ENCODE measurements around the gene ME3. TPM values are rescaled to one million over a fixed set of nuclear protein-coding genes. Genes with fewer than 3 reads are reported as not detected.

ME3 gene
- total RNA-seq, 1 donor from 2014 or later: 34.2 TPM

- intact Hi-C loops (cut with DNase I): no loop called here
- Histone ChIP-seq H3K27me3 (no peaks in the 10 kb centered on the region), H3K27ac (no peak overlapping the region), H3K9me3 (no peaks in the 10 kb centered on the region), H3K4me1 (no peaks in the 10 kb centered on the region), H3K4me3 (no peak overlapping the region), H3K36me3 (peaks cover 14 to 20% of the 10 kb centered on the region in 2 donors)
- no peak for DNase-seq (ENCODE audit: low spot score in 2 of 2)
- TF ChIP-seq CTCF (IDR thresholded peaks at IDR 0.05): no peak
Measured at GRCh38 chr11:86447763-86448480, 224.5 kb downstream of the ME3 start.

- Histone ChIP-seq H3K36me3 (peaks cover 14 to 20% of the 10 kb centered on the region in 2 donors), H3K27me3 (no peaks in the 10 kb centered on the region), H3K4me1 (no peaks in the 10 kb centered on the region), H3K27ac (no peak overlapping the region), H3K9me3 (no peaks in the 10 kb centered on the region), H3K4me3 (no peak overlapping the region)
- intact Hi-C loops (cut with DNase I): no loop called here
- no peak for TF ChIP-seq CTCF (IDR thresholded peaks at IDR 0.05)
- no peak for DNase-seq (ENCODE audit: low spot score in 2 of 2)
Measured at GRCh38 chr11:86446924-86447285, 225.5 kb downstream of the ME3 start.

GRCh38 chr11:86446163-86446923 lies 226.1 kb downstream of the ME3 start:
- DNase-seq (ENCODE audit: low spot score in 2 of 2): no peak
- intact Hi-C loops (cut with DNase I): no loop called here
- Histone ChIP-seq H3K4me3 (no peak overlapping the region), H3K4me1 (no peaks in the 10 kb centered on the region), H3K27me3 (no peaks in the 10 kb centered on the region), H3K27ac (no peak overlapping the region), H3K9me3 (no peaks in the 10 kb centered on the region), H3K36me3 (peaks cover 14 to 20% of the 10 kb centered on the region in 2 donors)
- no peak for TF ChIP-seq CTCF (IDR thresholded peaks at IDR 0.05)

GRCh38 chr11:86444981-86445380 lies 227.4 kb downstream of the ME3 start:
- H3K4me1 ChIP-seq: peaks cover 0 to 1% of the 10 kb centered on the region in 2 donors
- intact Hi-C loops (cut with DNase I): no loop called here
- TF ChIP-seq CTCF (IDR thresholded peaks at IDR 0.05): no peak
- peaks cover 14 to 20% of the 10 kb centered on the region in 2 donors for H3K36me3 ChIP-seq
- no peak overlapping the region for H3K27ac ChIP-seq
- H3K4me3 ChIP-seq: no peak overlapping the region
- no peak for DNase-seq (ENCODE audit: low spot score in 2 of 2)
- H3K27me3 ChIP-seq: no peaks in the 10 kb centered on the region
- no peaks in the 10 kb centered on the region for H3K9me3 ChIP-seq

GRCh38 chr11:86443415-86443814 lies 229.0 kb downstream of the ME3 start:
- H3K36me3 ChIP-seq: peaks cover 14 to 20% of the 10 kb centered on the region in 2 donors
- no peak for DNase-seq (ENCODE audit: low spot score in 2 of 2)
- peak overlapping the region in 1 of 2 donors; percentile 2 for H3K27ac ChIP-seq

More at GRCh38 chr11:86443415-86443814, 229.0 kb downstream of the ME3 start:
- Histone ChIP-seq H3K4me3 (no peak overlapping the region), H3K9me3 (no peaks in the 10 kb centered on the region), H3K4me1 (peaks cover 0 to 5% of the 10 kb centered on the region in 2 donors), H3K27me3 (no peaks in the 10 kb centered on the region)
- intact Hi-C loops (cut with DNase I): no loop called here
- TF ChIP-seq CTCF (IDR thresholded peaks at IDR 0.05): no peak

Data from ascending aorta (tissue), 2 donors.